Caco-2 (cell line): ENCODE data around the gene GPRIN3. TPM values are rescaled to one million over a fixed set of nuclear protein-coding genes. Genes with fewer than 3 reads are reported as not detected.

ENCODE experiments used
- Bru-seq: library from RNA; stranded (reverse); fragments of 400-500 nt; gene quantifications from one replicate; lab custom pipeline; 2021; lab: Mats Ljungman, UMichigan
- BruChase-seq, 2 experiments: library from RNA; stranded (reverse); fragments of 400-500 nt; gene quantifications; one replicate each; lab custom pipeline; 2021; lab: Mats Ljungman, UMichigan
- BruUV-seq: library from RNA; stranded (reverse); fragments of 400-500 nt; replicated peaks from 2 replicates; lab custom pipeline; 2021; lab: Mats Ljungman, UMichigan
- CTCF ChIA-PET: fragments of 300-600 bp; sonication (Branson Sonifier 250); formaldehyde crosslinking; loops from one replicate; lab custom pipeline; 2022; ENCODE audit warnings: antibody characterized with exemption; lab: Charles Lee
- POLR2A ChIA-PET: fragments of 300-600 bp; sonication (Branson Sonifier 250); formaldehyde crosslinking; loops from one replicate; lab custom pipeline; 2022; ENCODE audit warnings: antibody characterized with exemption; lab: Charles Lee
- DNase-seq, 2 experiments: peaks; one replicate each; pipeline versions ENCODE4 v3.0.0 to v3.0.0-alpha.2; 2020 to 2022
- H3K27me3 ChIP-seq: replicated peaks from 2 replicates; pipeline ENCODE4 v1.6.0; 2011; ENCODE audit warnings: low read length; ENCODE audit not compliant: control insufficient read depth, insufficient read depth
- H3K36me3 ChIP-seq: 2 replicates; pipeline ENCODE4 v1.5.1; 2011; ENCODE audit warnings: low read length; ENCODE audit not compliant: control insufficient read depth, insufficient read depth
- H3K4me1 ChIP-seq: fragments of 250-450 bp; sonication (Bioruptor Pico); 2 replicates; pipeline ENCODE4 v1.5.1; 2020; ENCODE audit warnings: mild to moderate bottlenecking
- H3K4me3 ChIP-seq: 2 replicates; pipeline ENCODE4 v1.5.1; 2011; ENCODE audit warnings: low read depth, mild to moderate bottlenecking, control low read depth, low read length
- H3K9me3 ChIP-seq: fragments of 250-450 bp; sonication (Bioruptor Pico); 2 replicates; pipeline ENCODE4 v1.5.1; 2020; ENCODE audit warnings: mild to moderate bottlenecking, moderate library complexity
- H3K27ac Mint-ChIP-seq: one replicate; pipeline ENCODE4 v1.8.0; 2022; ENCODE audit warnings: mixed read lengths; ENCODE audit not compliant: unreplicated experiment
- H3K27me3 Mint-ChIP-seq: one replicate; pipeline ENCODE4 v1.8.0; 2022; ENCODE audit warnings: mixed read lengths; ENCODE audit not compliant: insufficient read depth, unreplicated experiment
- H3K36me3 Mint-ChIP-seq: one replicate; pipeline ENCODE4 v1.8.0; 2022; ENCODE audit warnings: mild to moderate bottlenecking, mixed read lengths; ENCODE audit not compliant: insufficient read depth, unreplicated experiment
- H3K4me1 Mint-ChIP-seq: one replicate; pipeline ENCODE4 v1.8.0; 2022; ENCODE audit warnings: low read depth, mixed read lengths; ENCODE audit not compliant: unreplicated experiment
- H3K4me3 Mint-ChIP-seq: one replicate; pipeline ENCODE4 v1.8.0; 2022; ENCODE audit warnings: mild to moderate bottlenecking, moderate library complexity, mixed read lengths; ENCODE audit not compliant: unreplicated experiment
- H3K9me3 Mint-ChIP-seq: one replicate; pipeline ENCODE4 v1.8.0; 2022; ENCODE audit warnings: mixed read lengths; ENCODE audit not compliant: unreplicated experiment
- intact Hi-C: fragments of 100-400 bp; cut with micrococcal nuclease; formaldehyde crosslinking; loops from one replicate; pipeline ENCODE4 v1.10.0; 2022; ENCODE audit not compliant: unreplicated experiment
- long read RNA-seq: library from polyadenylated mRNA; stranded (forward); transcript quantifications from one replicate; pipeline ENCODE4 v2.0.0, GENCODE V29; 2022
- total RNA-seq: library from RNA; stranded (reverse); gene quantifications from 2 replicates; pipeline ENCODE4 v1.2.3, GENCODE V29; 2022
- TF ChIP-seq, protein P1 (sequence below), 2 experiments: fragments of 200-600 bp in 1 of 2; IDR thresholded peaks; 1 replicate in 1 of 2; 2 replicates in 1 of 2; pipeline versions ENCODE4 v1.5.1 to v1.8.0; 2011 to 2022; ENCODE audit warnings: antibody characterized with exemption in 1 of 2, control low read depth in 1 of 2, inconsistent platforms in 1 of 2, low read depth in 1 of 2, low read length in 1 of 2, mild to moderate bottlenecking in 1 of 2, moderate library complexity in 1 of 2; ENCODE audit not compliant: insufficient read depth in 1 of 2, severe bottlenecking in 1 of 2, unreplicated experiment in 1 of 2

GPRIN3 gene
- total RNA-seq: 0.02 and 0.05 TPM in 2 replicates
- percentile 6 among the genes with signal in this experiment for Bru-seq, nascent RNA
- BruChase-seq, experiment 1, labeled RNA remaining after a 2-hour chase: percentile 4 among the genes with signal in this experiment
- percentile 9 among the genes with signal in this experiment for BruChase-seq, experiment 2, labeled RNA remaining after a 6-hour chase
- long read RNA-seq: 0 reads

DNA sequence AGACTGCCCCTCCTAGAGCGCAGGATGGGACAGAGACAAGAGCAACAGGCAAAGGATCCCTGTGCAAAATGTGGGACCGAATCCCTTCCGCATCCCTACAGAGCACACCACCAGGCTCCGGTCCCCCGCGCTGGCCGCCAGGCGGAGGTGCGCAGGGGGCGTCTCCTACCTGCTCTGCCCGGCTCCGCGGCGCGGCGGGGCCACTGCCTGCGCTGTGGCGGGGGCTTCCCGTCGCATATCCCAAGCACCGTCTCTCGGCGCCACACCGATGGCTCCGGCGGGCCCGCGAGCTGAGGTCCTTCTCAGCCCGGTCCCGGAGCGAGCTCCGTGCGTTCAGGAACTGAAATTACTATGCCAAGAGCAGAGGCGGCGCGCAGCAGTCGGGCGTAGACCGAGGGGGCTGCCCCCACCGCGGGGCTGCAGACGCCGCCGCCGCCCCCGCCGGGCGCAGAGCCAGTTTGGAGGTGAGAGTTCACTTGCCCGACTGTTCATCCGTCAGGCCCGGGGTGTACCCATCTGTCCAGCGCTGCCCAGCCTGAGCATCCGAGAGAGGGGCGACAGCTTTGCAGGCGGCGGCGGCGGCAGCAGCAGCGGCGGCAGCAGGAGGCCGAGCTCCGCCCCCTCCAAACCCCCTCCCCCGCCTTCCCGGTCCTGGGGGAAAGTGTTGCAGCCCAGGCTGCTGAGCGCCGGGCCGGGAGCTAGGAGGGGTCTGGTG is at the start of gene GPRIN3:
GPRIN3 (minus strand) TSS at position 355 of the 715 bp plus-strand sequence. CDS start 57,690 bp downstream, outside the sequence.
- Mint-ChIP-seq H3K9me3 (no peaks in the 10 kb centered on the region), H3K27me3 (peaks cover 15% of the 10 kb centered on the region), H3K36me3 (no peaks in the 10 kb centered on the region), H3K27ac (no peak within 1 kb of the TSS), H3K4me1 (peaks cover 7% of the 10 kb centered on the region), H3K4me3 (peak within 1 kb of the TSS; percentile 60)
- Histone ChIP-seq H3K27me3 (no peaks in the 10 kb centered on the region; the same call in 1 of the 2 replicates), H3K9me3 (no peaks in the 10 kb centered on the region), H3K4me3 (peak within 1 kb of the TSS; percentile 50), H3K4me1 (no peaks in the 10 kb centered on the region), H3K36me3 (no peaks in the 10 kb centered on the region)
- no TSS peak for BruUV-seq
- ChIA-PET CTCF (no interaction called here), POLR2A (no interaction called here)
- intact Hi-C loops: no loop called here
- peak; percentile 29 to 34 for DNase-seq
- TF ChIP-seq, protein P1, sequence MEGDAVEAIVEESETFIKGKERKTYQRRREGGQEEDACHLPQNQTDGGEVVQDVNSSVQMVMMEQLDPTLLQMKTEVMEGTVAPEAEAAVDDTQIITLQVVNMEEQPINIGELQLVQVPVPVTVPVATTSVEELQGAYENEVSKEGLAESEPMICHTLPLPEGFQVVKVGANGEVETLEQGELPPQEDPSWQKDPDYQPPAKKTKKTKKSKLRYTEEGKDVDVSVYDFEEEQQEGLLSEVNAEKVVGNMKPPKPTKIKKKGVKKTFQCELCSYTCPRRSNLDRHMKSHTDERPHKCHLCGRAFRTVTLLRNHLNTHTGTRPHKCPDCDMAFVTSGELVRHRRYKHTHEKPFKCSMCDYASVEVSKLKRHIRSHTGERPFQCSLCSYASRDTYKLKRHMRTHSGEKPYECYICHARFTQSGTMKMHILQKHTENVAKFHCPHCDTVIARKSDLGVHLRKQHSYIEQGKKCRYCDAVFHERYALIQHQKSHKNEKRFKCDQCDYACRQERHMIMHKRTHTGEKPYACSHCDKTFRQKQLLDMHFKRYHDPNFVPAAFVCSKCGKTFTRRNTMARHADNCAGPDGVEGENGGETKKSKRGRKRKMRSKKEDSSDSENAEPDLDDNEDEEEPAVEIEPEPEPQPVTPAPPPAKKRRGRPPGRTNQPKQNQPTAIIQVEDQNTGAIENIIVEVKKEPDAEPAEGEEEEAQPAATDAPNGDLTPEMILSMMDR (IDR thresholded peaks at IDR 0.05; ENCODE audit: insufficient read depth in 1 of 2, low read depth in 1 of 2, low read length in 1 of 2, severe bottlenecking in 1 of 2, unreplicated experiment in 1 of 2): no peak

DNA sequence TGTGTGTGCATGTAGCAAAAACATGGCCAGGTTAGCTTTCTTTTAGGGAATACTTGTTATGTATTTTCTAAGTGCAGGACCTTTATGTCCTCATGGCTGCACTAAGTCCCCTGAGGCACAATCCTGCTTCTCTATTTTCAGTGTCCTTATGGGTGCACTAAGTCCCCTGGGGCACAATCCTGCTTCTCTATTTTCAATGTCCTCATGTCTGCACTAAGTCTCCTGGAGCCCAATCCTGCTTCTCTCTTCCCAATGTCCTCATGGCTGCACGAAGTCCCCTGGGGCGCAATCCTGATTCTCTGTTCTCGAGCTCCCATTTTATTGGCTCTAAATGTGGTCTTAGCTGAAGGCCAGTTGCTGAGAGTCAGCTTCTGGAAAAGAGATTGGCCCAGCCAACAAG is 49.7 kb upstream of the GPRIN3 start:
- POLR2A ChIA-PET: no interaction called here
- no TSS peak for BruUV-seq
- intact Hi-C loops: no loop called here

DNA sequence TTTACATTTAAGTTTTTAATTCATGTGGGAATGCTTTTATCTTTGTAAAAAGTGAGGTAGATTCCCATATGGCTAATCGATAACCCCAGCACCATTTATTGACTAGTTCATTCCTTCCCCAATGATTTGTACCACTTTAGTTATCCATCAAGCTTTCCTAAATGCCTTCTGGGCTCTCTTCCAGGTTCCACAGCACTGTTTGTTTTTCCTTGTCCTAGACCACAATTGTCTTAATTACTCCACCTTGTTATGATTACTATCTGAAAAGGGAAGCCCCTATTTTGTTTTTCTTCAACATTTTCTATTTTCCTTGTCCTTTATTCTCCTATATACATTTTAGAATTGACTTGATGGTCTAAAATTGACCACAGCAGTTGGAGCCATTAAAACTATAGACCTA is 48.5 kb upstream of the GPRIN3 start:
- CTCF ChIA-PET: no interaction called here
- Mint-ChIP-seq H3K4me3 (no peak overlapping the region), H3K27me3 (peaks cover 4% of the 10 kb centered on the region)

More for the DNA sequence above, 49.7 kb upstream of the GPRIN3 start:
- H3K4me3 Mint-ChIP-seq: no peak overlapping the region
- Histone ChIP-seq H3K4me3 (no peak overlapping the region), H3K27me3 (no peaks in the 10 kb centered on the region), H3K36me3 (no peaks in the 10 kb centered on the region), H3K4me1 (no peaks in the 10 kb centered on the region), H3K9me3 (no peaks in the 10 kb centered on the region)
- CTCF ChIA-PET: no interaction called here
- no peak overlapping the region for H3K27ac Mint-ChIP-seq
- H3K9me3 Mint-ChIP-seq: no peaks in the 10 kb centered on the region
- H3K4me1 Mint-ChIP-seq: no peaks in the 10 kb centered on the region
- TF ChIP-seq, protein P1 (IDR thresholded peaks at IDR 0.05; ENCODE audit: insufficient read depth in 1 of 2, low read depth in 1 of 2, low read length in 1 of 2, severe bottlenecking in 1 of 2, unreplicated experiment in 1 of 2): no peak
- DNase-seq: no peak
- peaks cover 6% of the 10 kb centered on the region for H3K27me3 Mint-ChIP-seq
- H3K36me3 Mint-ChIP-seq: no peaks in the 10 kb centered on the region

More for the DNA sequence above, 48.5 kb upstream of the GPRIN3 start:
- no peaks in the 10 kb centered on the region for H3K27me3 ChIP-seq
- Mint-ChIP-seq H3K27ac (no peak overlapping the region), H3K9me3 (no peaks in the 10 kb centered on the region), H3K4me1 (no peaks in the 10 kb centered on the region), H3K36me3 (no peaks in the 10 kb centered on the region)
- H3K36me3 ChIP-seq: no peaks in the 10 kb centered on the region
- no peaks in the 10 kb centered on the region for H3K4me1 ChIP-seq
- TF ChIP-seq, protein P1 (IDR thresholded peaks at IDR 0.05; ENCODE audit: insufficient read depth in 1 of 2, low read depth in 1 of 2, low read length in 1 of 2, severe bottlenecking in 1 of 2, unreplicated experiment in 1 of 2): no peak
- no TSS peak for BruUV-seq
- no peak for DNase-seq
- no peak overlapping the region for H3K4me3 ChIP-seq
- intact Hi-C loops: no loop called here
- POLR2A ChIA-PET: no interaction called here
- no peaks in the 10 kb centered on the region for H3K9me3 ChIP-seq
